Thyroid gland (tissue), 4 donors: ENCODE data around the gene DIP2C. TPM values are rescaled to one million over a fixed set of nuclear protein-coding genes. Genes with fewer than 3 reads are reported as not detected.

ENCODE experiments used
- DNase-seq, 2 donors: peaks; one replicate each; pipeline ENCODE4 v3.0.0-alpha.2; 2019
- H3K27ac ChIP-seq, 3 donors: fragments of 200-600 bp; sonication (generic); 1 replicate in 2 of 3; 2 replicates in 1 of 3; pipeline ENCODE4 v1.5.1; 2016 to 2019; ENCODE audit warnings: mild to moderate bottlenecking in 1 of 3, moderate library complexity in 1 of 3
- H3K27me3 ChIP-seq: fragments of 200-600 bp; sonication (generic); one replicate; pipeline ENCODE4 v1.5.1; 2019
- H3K36me3 ChIP-seq, 2 donors: fragments of 200-600 bp; sonication (generic); one replicate each; pipeline ENCODE4 v1.5.1; 2016 to 2019
- H3K4me1 ChIP-seq, 2 donors: fragments of 200-600 bp; sonication (generic); one replicate each; pipeline ENCODE4 v1.5.1; 2017 to 2019
- H3K4me3 ChIP-seq, 3 donors: fragments of 200-600 bp; sonication (generic); replicated peaks in 1 of 3; 1 replicate in 2 of 3; 2 replicates in 1 of 3; pipeline ENCODE4 v1.5.1; 2016; ENCODE audit warnings: mild to moderate bottlenecking in 1 of 3
- H3K9me3 ChIP-seq: fragments of 200-600 bp; sonication (generic); one replicate; pipeline ENCODE4 v1.5.1; 2017
- POLR2A ChIP-seq, 2 donors: fragments of 450-650 bp; IDR thresholded peaks; one replicate each; pipeline ENCODE4 v1.6.1; 2017; ENCODE audit warnings: antibody characterized with exemption in 2 of 2, mild to moderate bottlenecking in 2 of 2, moderate library complexity in 1 of 2
- WGBS, 2 donors: methylation state at CpG; one replicate each; pipeline ENCODE4 v1.1.5; 2017; 5-methylcytosine and 5-hydroxymethylcytosine counted together
- intact Hi-C: fragments of 100-400 bp; cut with DNase I; formaldehyde crosslinking; loops from one replicate; pipeline ENCODE4 v1.15.1; 2023
- total RNA-seq, 4 donors: library from RNA; depleted of rRNA; stranded (reverse); fragments of >200 nt; gene quantifications; one replicate each; pipeline ENCODE4 v1.2.3, GENCODE V29; 2016
- TF ChIP-seq, protein P1 (sequence below), 6 experiments: fragments of 200-600 bp in 3 of 6; fragments of 450-650 bp in 3 of 6; sonication (generic) in 3 of 6; IDR thresholded peaks; one replicate each; pipeline ENCODE4 v1.5.1; 2016 to 2019; ENCODE audit warnings: antibody characterized with exemption in 6 of 6, mild to moderate bottlenecking in 2 of 6, inconsistent platforms in 1 of 6, moderate library complexity in 1 of 6

The DIP2C gene
- total RNA-seq, 4 donors from 2014 or later = 11.4 to 14.6 (median 12.3) TPM

GRCh38 chr10:722281-723060 is 33.0 kb upstream of the DIP2C start:
- no peaks in the 10 kb centered on the region for H3K4me1 ChIP-seq
- H3K36me3 ChIP-seq = no peaks in the 10 kb centered on the region
- no peak for DNase-seq
- H3K4me3 ChIP-seq = no peak overlapping the region
- intact Hi-C loops = no loop called here
- no peaks in the 10 kb centered on the region for H3K9me3 ChIP-seq
- no peaks in the 10 kb centered on the region for H3K27me3 ChIP-seq
- no peak overlapping the region for H3K27ac ChIP-seq
- TF ChIP-seq, protein P1, sequence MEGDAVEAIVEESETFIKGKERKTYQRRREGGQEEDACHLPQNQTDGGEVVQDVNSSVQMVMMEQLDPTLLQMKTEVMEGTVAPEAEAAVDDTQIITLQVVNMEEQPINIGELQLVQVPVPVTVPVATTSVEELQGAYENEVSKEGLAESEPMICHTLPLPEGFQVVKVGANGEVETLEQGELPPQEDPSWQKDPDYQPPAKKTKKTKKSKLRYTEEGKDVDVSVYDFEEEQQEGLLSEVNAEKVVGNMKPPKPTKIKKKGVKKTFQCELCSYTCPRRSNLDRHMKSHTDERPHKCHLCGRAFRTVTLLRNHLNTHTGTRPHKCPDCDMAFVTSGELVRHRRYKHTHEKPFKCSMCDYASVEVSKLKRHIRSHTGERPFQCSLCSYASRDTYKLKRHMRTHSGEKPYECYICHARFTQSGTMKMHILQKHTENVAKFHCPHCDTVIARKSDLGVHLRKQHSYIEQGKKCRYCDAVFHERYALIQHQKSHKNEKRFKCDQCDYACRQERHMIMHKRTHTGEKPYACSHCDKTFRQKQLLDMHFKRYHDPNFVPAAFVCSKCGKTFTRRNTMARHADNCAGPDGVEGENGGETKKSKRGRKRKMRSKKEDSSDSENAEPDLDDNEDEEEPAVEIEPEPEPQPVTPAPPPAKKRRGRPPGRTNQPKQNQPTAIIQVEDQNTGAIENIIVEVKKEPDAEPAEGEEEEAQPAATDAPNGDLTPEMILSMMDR (IDR thresholded peaks at IDR 0.05) = no peak
- TF ChIP-seq POLR2A (IDR thresholded peaks at IDR 0.05) = no peak
- WGBS, 2 donors = 91 to 92% methylated on average over 24 to 26 of the region's 26 CpGs

DNA sequence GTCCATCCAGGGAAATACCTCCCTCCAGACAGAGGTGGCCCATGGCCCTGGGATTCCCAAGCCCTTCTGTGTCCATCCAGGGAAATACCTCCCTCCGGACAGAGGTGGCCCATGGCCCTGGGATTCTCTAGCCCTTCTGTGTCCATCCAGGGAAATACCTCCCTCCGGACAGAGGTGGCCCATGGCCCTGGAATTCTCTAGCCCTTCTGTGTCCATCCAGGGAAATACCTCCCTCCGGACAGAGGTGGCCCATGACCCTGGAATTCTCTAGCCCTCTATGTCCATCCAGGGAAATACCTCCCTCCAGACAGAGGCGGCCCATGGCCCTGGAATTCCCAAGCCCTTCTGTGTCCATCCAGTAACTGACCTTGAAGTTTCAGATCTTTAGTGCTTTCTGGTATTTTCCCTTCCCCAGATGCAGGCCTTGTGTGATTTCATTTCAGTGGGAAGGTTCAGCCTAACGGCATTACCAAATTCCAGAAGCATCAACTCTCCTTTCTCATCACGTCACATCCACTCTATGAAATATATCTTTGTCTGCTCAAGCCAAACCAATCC is 28.8 kb upstream of the DIP2C start:
- Histone ChIP-seq H3K27me3 (no peaks in the 10 kb centered on the region), H3K4me3 (no peak overlapping the region), H3K27ac (no peak overlapping the region), H3K36me3 (no peaks in the 10 kb centered on the region), H3K4me1 (no peaks in the 10 kb centered on the region), H3K9me3 (no peaks in the 10 kb centered on the region)
- DNase-seq = no peak
- no peak for TF ChIP-seq POLR2A (IDR thresholded peaks at IDR 0.05)
- TF ChIP-seq, protein P1 (IDR thresholded peaks at IDR 0.05) = no peak
- intact Hi-C loops = no loop called here
- WGBS, 2 donors = 91 to 94% methylated on average over 6 of the region's 6 CpGs

DNA sequence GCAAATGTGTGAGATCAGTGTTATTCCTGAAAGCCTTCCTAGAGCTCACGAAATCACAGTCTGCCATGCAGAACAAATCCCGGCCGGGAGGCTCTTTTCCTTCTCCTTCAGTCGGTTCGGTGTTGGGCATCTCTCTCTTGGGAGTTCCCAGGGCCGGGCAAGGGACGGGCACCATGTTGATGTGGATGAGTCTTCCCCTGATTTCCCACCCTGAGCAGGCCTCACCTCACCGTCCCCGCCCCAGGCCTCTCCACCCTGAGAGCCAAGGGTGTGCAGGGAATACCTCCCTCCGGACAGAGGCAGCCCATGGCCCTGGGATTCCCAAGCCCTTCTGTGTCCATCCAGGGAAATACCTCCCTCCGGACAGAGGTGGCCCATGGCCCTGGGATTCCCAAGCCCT is 28.0 kb upstream of the DIP2C start:
- TF ChIP-seq, protein P1 (IDR thresholded peaks at IDR 0.05) = no peak
- TF ChIP-seq POLR2A (IDR thresholded peaks at IDR 0.05) = no peak
- Histone ChIP-seq H3K9me3 (no peaks in the 10 kb centered on the region), H3K36me3 (no peaks in the 10 kb centered on the region), H3K27me3 (no peaks in the 10 kb centered on the region), H3K4me3 (no peak overlapping the region), H3K4me1 (no peaks in the 10 kb centered on the region), H3K27ac (no peak overlapping the region)
- 89 to 91% methylated on average over 9 to 10 of the region's 11 CpGs for WGBS, 2 donors
- intact Hi-C loops = no loop called here
- no peak for DNase-seq

DNA sequence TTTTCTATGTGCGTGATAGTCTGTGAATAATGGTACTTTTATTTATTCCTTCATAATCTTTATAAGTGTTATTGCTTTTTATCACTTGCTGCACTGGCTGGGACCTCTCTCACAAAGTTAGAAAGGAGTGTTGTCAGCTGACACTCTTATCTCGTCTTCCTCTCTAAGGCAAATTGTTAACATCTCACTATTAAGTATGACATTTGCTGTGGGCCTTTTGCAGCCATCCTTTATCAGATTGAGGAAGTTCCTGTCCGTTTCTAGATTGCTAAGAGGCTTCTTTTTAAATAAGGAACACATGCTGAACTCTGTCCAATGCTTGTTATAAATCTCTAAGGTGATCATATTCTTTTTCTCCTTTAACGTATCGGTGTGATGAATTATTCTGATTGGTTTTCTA is 27.4 kb upstream of the DIP2C start:
- DNase-seq = no peak

GRCh38 chr10:714214-714613 is 24.7 kb upstream of the DIP2C start:
- DNase-seq = no peak
- TF ChIP-seq, protein P1 (IDR thresholded peaks at IDR 0.05) = no peak
- TF ChIP-seq POLR2A (IDR thresholded peaks at IDR 0.05) = no peak
- Histone ChIP-seq H3K4me1 (no peaks in the 10 kb centered on the region), H3K27me3 (no peaks in the 10 kb centered on the region), H3K9me3 (no peaks in the 10 kb centered on the region), H3K36me3 (no peaks in the 10 kb centered on the region), H3K27ac (no peak overlapping the region), H3K4me3 (no peak overlapping the region)
- WGBS, 2 donors = 92 to 93% methylated on average over 3 of the region's 3 CpGs
- intact Hi-C loops = no loop called here

More for the DNA sequence above, 27.4 kb upstream of the DIP2C start:
- Histone ChIP-seq H3K9me3 (no peaks in the 10 kb centered on the region), H3K27me3 (no peaks in the 10 kb centered on the region), H3K4me3 (no peak overlapping the region), H3K27ac (no peak overlapping the region), H3K36me3 (no peaks in the 10 kb centered on the region), H3K4me1 (no peaks in the 10 kb centered on the region)
- WGBS, 2 donors = 78 to 80% methylated on average over 5 of the region's 5 CpGs
- intact Hi-C loops = no loop called here
- TF ChIP-seq, protein P1 (IDR thresholded peaks at IDR 0.05) = no peak
- TF ChIP-seq POLR2A (IDR thresholded peaks at IDR 0.05) = no peak
